ENCODE results near the gene PRKCH.

DNA sequence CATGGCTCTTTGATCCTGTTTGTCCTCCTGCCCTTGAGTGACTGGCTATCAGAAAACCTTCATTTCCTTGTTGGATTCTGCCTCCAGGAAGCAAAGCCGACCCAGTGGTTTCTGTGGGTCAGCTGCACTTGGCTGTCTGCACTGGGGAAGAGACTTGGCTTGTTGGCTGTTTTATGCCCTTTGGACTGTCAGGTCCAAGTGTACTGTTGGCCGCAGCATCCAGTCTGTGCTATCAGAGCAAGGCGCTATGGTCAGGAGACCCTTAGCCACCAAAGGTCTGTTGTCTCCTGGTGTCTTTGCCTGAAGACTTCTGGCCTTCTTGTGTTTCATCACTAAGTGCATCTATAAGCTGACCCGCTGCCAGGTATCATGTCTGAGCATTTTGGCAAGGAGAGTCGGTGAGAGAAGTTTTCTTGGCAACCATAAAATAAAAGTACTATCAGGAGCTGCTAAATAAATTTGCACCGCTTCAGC is 196.6 kb downstream of the PRKCH start:
- no peak for TF ChIP-seq EZH2phosphoT487 (IDR thresholded peaks at IDR 0.05; ENCODE audit: insufficient read depth, low read depth)
- TF ChIP-seq EZH2 (IDR thresholded peaks at IDR 0.05; ENCODE audit: insufficient read depth, poor library complexity, severe bottlenecking) = no peak

Data from GM23248 (cell line).